GM18867 (cell line): ENCODE measurements around the gene RAD17.
A peak's percentile ranks its signal among the peaks of the same experiment; 100 is the strongest.
"Not testable (repeated sequence)": the region's sequence is repeated elsewhere in the genome, so short reads cannot be mapped to it uniquely, and the experiment has no call there.

Experiments
- ATAC-seq: cut with Tn5 transposase; IDR thresholded peaks from one replicate; pipeline ENCODE4 v1.9.1; 2021; ENCODE audit warnings: mild to moderate bottlenecking, moderate library complexity; ENCODE audit not compliant: unreplicated experiment

Gene RAD17

GRCh38 chr5:69369340-69370121, at the start of gene RAD17, which contains the start of the genes AK6 and TAF9:
Gene RAD17, plus strand, starts transcription at chr5:69369818. Its CDS starts 2,391 bp downstream, at chr5:69372209.
Gene AK6, minus strand, starts transcription at chr5:69369520. Its CDS starts 30 bp downstream, at chr5:69369490.
Gene TAF9, minus strand, starts transcription at chr5:69369520. Its CDS starts 3,783 bp downstream, at chr5:69365737.
- peak; percentile 93 for ATAC-seq

- no peak for ATAC-seq
Measured at GRCh38 chr5:69326365-69326764, 43.3 kb upstream of the RAD17 start.

GRCh38 chr5:69329905-69330489, 39.6 kb upstream of the RAD17 start:
- ATAC-seq: no peak

GRCh38 chr5:69331528-69332445, 37.8 kb upstream of the RAD17 start:
- ATAC-seq: no peak

- ATAC-seq: not testable (repeated sequence)
Measured at GRCh38 chr5:69333668-69334315, 35.8 kb upstream of the RAD17 start.

- no peak for ATAC-seq
Measured at GRCh38 chr5:69334793-69335268, 34.8 kb upstream of the RAD17 start.

GRCh38 chr5:69335341-69335935, 34.2 kb upstream of the RAD17 start:
- ATAC-seq: no peak

- no peak for ATAC-seq
Measured at GRCh38 chr5:69341520-69342161, 28.0 kb upstream of the RAD17 start.

GRCh38 chr5:69343083-69343482, 26.5 kb upstream of the RAD17 start:
- no peak for ATAC-seq

- no peak for ATAC-seq
Measured at GRCh38 chr5:69350664-69351063, 19.0 kb upstream of the RAD17 start.

GRCh38 chr5:69359699-69360098, 9.9 kb upstream of the RAD17 start:
- no peak for ATAC-seq

- no peak for ATAC-seq
Measured at GRCh38 chr5:69360442-69360841, 9.2 kb upstream of the RAD17 start.

- ATAC-seq: no peak
Measured at GRCh38 chr5:69364414-69364813, 5.2 kb upstream of the RAD17 start.

- ATAC-seq: no peak
Measured at GRCh38 chr5:69364850-69365249, 4.8 kb upstream of the RAD17 start.

GRCh38 chr5:69367697-69368279, 1.8 kb upstream of the RAD17 start:
- no peak for ATAC-seq

GRCh38 chr5:69368458-69369339, 919 bp upstream of the RAD17 start:
- ATAC-seq: no peak

- ATAC-seq: not testable (repeated sequence)
Measured at GRCh38 chr5:69370335-69370734, 717 bp downstream of the RAD17 start.

- no peak for ATAC-seq
Measured at GRCh38 chr5:69372394-69372793, 2.8 kb downstream of the RAD17 start.
